WTC11 (cell line): ENCODE data around the gene ATG14. TPM values are rescaled to one million over a fixed set of nuclear protein-coding genes. Genes with fewer than 3 reads are reported as not detected.

ENCODE experiments used
- ATAC-seq: fragments of 200-7000 bp; cut with Tn5 transposase; 2 replicates; pipeline ENCODE4 v1.10.0; 2021; ENCODE audit warnings: mild to moderate bottlenecking, moderate library complexity
- CTCF ChIA-PET: fragments of 300-600 bp; sonication (Branson Sonifier 250); formaldehyde crosslinking; loops from one replicate; lab custom pipeline; 2021; ENCODE audit warnings: antibody characterized with exemption; lab: Charles Lee
- POLR2A ChIA-PET: fragments of 350-600 bp; sonication (Branson Sonifier 250); formaldehyde crosslinking; loops from one replicate; lab custom pipeline; 2021; ENCODE audit warnings: antibody characterized with exemption; lab: Charles Lee
- DNase-seq: peaks from one replicate; pipeline ENCODE4 v3.0.0; 2021; ENCODE audit warnings: low spot score
- H3K27ac Mint-ChIP-seq: 2 replicates; pipeline ENCODE4 v1.8.0; 2021; ENCODE audit warnings: mixed read lengths
- H3K27me3 Mint-ChIP-seq: 2 replicates; pipeline ENCODE4 v1.8.0; 2021; ENCODE audit warnings: low read depth, mild to moderate bottlenecking, moderate library complexity, mixed read lengths
- H3K36me3 Mint-ChIP-seq: 2 replicates; pipeline ENCODE4 v1.8.0; 2021; ENCODE audit warnings: mixed read lengths
- H3K4me1 Mint-ChIP-seq: 2 replicates; pipeline ENCODE4 v1.8.0; 2022; ENCODE audit warnings: mixed read lengths
- H3K4me3 Mint-ChIP-seq: 2 replicates; pipeline ENCODE4 v1.8.0; 2021; ENCODE audit warnings: mild to moderate bottlenecking, moderate library complexity, mixed read lengths
- H3K9me3 Mint-ChIP-seq: 2 replicates; pipeline ENCODE4 v1.8.0; 2021; ENCODE audit warnings: mixed read lengths
- ATF1 ChIP-seq: sonication (generic); formaldehyde crosslinking; IDR thresholded peaks from 2 replicates; pipeline ENCODE4 v1.8.1; 2023; ENCODE audit warnings: mild to moderate bottlenecking, moderate library complexity, missing genetic modification reagents
- CREM ChIP-seq: sonication (generic); formaldehyde crosslinking; IDR thresholded peaks from 2 replicates; pipeline ENCODE4 v1.8.1; 2022; ENCODE audit warnings: mild to moderate bottlenecking, missing genetic modification reagents, moderate library complexity
- ESRRA ChIP-seq: sonication (generic); formaldehyde crosslinking; IDR thresholded peaks from 2 replicates; pipeline ENCODE4 v1.8.1; 2022; ENCODE audit warnings: mild to moderate bottlenecking, missing genetic modification reagents, borderline replicate concordance
- FOXP1 ChIP-seq: sonication (generic); formaldehyde crosslinking; IDR thresholded peaks from 2 replicates; pipeline ENCODE4 v1.8.0; 2022; ENCODE audit warnings: missing genetic modification reagents, mild to moderate bottlenecking, moderate library complexity, borderline replicate concordance
- GTF2I ChIP-seq: fragments of 250-450 bp; sonication (Bioruptor Pico); conservative IDR thresholded peaks from 2 replicates; pipeline ENCODE4 v1.4.0; 2021; ENCODE audit warnings: mild to moderate bottlenecking
- IRF2 ChIP-seq: sonication (generic); formaldehyde crosslinking; IDR thresholded peaks from 2 replicates; pipeline ENCODE4 v1.8.0; 2022; ENCODE audit warnings: low read depth, missing genetic modification reagents, borderline replicate concordance
- MYBL2 ChIP-seq: sonication (generic); formaldehyde crosslinking; IDR thresholded peaks from 2 replicates; pipeline ENCODE4 v1.8.1; 2023; ENCODE audit warnings: mild to moderate bottlenecking, moderate library complexity, missing genetic modification reagents
- NFE2L1 ChIP-seq: sonication (generic); formaldehyde crosslinking; IDR thresholded peaks from 2 replicates; pipeline ENCODE4 v1.8.1; 2023; ENCODE audit warnings: missing genetic modification reagents
- NR2C2 ChIP-seq: sonication (generic); formaldehyde crosslinking; IDR thresholded peaks from 2 replicates; pipeline ENCODE4 v1.8.0; 2022; ENCODE audit warnings: mild to moderate bottlenecking, missing genetic modification reagents
- SMAD4 ChIP-seq: sonication (generic); formaldehyde crosslinking; IDR thresholded peaks from 2 replicates; pipeline ENCODE4 v1.8.0; 2022; ENCODE audit warnings: mild to moderate bottlenecking, missing genetic modification reagents
- SP1 ChIP-seq: sonication (generic); formaldehyde crosslinking; conservative IDR thresholded peaks from 2 replicates; pipeline ENCODE4 v1.8.1; 2022; ENCODE audit warnings: missing genetic modification reagents
- TCF7 ChIP-seq: sonication (generic); formaldehyde crosslinking; IDR thresholded peaks from 2 replicates; pipeline ENCODE4 v1.8.0; 2022; ENCODE audit warnings: mild to moderate bottlenecking, low read depth, missing genetic modification reagents, moderate library complexity
- ZNF416 ChIP-seq: fragments of 250-450 bp; sonication (Bioruptor Pico); IDR thresholded peaks from 2 replicates; pipeline ENCODE4 v1.9.0; 2021; ENCODE audit warnings: mild to moderate bottlenecking, inconsistent platforms
- ZNF423 ChIP-seq: fragments of 250-450 bp; sonication (Bioruptor Pico); IDR thresholded peaks from 2 replicates; pipeline ENCODE4 v2.1.2; 2022; ENCODE audit warnings: mild to moderate bottlenecking, moderate library complexity
- total RNA-seq: library from RNA; stranded (reverse); gene quantifications from 3 replicates; pipeline ENCODE4 v1.2.3, GENCODE V29; 2021
- TF ChIP-seq, protein P1 (sequence below): fragments of 250-450 bp; sonication (Bioruptor Pico); IDR thresholded peaks from 2 replicates; pipeline ENCODE4 v1.9.0; 2021; ENCODE audit warnings: mild to moderate bottlenecking, borderline replicate concordance
- TF ChIP-seq, protein P2 (sequence below): sonication (generic); formaldehyde crosslinking; IDR thresholded peaks from 2 replicates; pipeline ENCODE4 v1.8.1; 2023; ENCODE audit warnings: mild to moderate bottlenecking, missing genetic modification reagents, moderate library complexity
- TF ChIP-seq, protein P3 (sequence below): sonication (generic); formaldehyde crosslinking; IDR thresholded peaks from 2 replicates; pipeline ENCODE4 v1.8.0; 2022; ENCODE audit warnings: mild to moderate bottlenecking, missing genetic modification reagents
- TF ChIP-seq, protein P4 (sequence below): sonication (generic); formaldehyde crosslinking; IDR thresholded peaks from 2 replicates; pipeline ENCODE4 v1.8.1; 2023; ENCODE audit warnings: mild to moderate bottlenecking, moderate library complexity, missing genetic modification reagents
- TF ChIP-seq, protein P5 (sequence below): sonication (generic); formaldehyde crosslinking; IDR thresholded peaks from 2 replicates; pipeline ENCODE4 v1.8.0; 2022; ENCODE audit warnings: mild to moderate bottlenecking, missing genetic modification reagents
- TF ChIP-seq, protein P6 (sequence below): sonication (generic); formaldehyde crosslinking; IDR thresholded peaks from 2 replicates; pipeline ENCODE4 v1.8.1; 2023; ENCODE audit warnings: mild to moderate bottlenecking, missing genetic modification reagents
- TF ChIP-seq, protein P7 (sequence below): fragments of 250-450 bp; sonication (Bioruptor Pico); IDR thresholded peaks from 2 replicates; pipeline ENCODE4 v1.9.0; 2021; ENCODE audit warnings: moderate library complexity, mild to moderate bottlenecking, inconsistent platforms, borderline replicate concordance

Gene ATG14
- total RNA-seq, 1 experiment from 2014 or later: 10.4 TPM

DNA sequence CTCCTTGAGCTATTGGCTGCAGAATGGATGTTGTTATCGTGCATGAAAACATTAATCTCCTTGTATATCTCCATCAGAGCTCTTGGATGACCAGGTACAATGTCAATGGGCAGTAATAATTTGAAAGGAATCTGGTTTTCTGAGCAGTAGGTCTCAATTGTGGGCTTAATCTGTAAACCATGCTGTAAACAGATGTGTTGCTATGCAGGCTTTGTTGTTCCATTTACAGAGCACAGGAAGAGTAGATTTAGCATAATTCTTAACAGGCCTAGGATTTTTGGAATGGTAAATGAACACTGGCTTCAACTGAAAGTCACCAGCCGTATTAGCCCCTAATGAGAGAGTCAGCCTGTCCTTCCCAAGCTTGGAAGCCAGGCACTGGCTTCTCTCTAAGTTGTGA is 50.4 kb downstream of the ATG14 start (continued):
- no peak for TF ChIP-seq IRF2 (CRISPR knock-in tag)
- no peak for TF ChIP-seq FOXP1 (CRISPR knock-in tag)
- TF ChIP-seq, protein P1, sequence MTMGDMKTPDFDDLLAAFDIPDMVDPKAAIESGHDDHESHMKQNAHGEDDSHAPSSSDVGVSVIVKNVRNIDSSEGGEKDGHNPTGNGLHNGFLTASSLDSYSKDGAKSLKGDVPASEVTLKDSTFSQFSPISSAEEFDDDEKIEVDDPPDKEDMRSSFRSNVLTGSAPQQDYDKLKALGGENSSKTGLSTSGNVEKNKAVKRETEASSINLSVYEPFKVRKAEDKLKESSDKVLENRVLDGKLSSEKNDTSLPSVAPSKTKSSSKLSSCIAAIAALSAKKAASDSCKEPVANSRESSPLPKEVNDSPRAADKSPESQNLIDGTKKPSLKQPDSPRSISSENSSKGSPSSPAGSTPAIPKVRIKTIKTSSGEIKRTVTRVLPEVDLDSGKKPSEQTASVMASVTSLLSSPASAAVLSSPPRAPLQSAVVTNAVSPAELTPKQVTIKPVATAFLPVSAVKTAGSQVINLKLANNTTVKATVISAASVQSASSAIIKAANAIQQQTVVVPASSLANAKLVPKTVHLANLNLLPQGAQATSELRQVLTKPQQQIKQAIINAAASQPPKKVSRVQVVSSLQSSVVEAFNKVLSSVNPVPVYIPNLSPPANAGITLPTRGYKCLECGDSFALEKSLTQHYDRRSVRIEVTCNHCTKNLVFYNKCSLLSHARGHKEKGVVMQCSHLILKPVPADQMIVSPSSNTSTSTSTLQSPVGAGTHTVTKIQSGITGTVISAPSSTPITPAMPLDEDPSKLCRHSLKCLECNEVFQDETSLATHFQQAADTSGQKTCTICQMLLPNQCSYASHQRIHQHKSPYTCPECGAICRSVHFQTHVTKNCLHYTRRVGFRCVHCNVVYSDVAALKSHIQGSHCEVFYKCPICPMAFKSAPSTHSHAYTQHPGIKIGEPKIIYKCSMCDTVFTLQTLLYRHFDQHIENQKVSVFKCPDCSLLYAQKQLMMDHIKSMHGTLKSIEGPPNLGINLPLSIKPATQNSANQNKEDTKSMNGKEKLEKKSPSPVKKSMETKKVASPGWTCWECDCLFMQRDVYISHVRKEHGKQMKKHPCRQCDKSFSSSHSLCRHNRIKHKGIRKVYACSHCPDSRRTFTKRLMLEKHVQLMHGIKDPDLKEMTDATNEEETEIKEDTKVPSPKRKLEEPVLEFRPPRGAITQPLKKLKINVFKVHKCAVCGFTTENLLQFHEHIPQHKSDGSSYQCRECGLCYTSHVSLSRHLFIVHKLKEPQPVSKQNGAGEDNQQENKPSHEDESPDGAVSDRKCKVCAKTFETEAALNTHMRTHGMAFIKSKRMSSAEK (CRISPR knock-in tag): no peak
- TF ChIP-seq TCF7: no peak
- no peak for TF ChIP-seq NFE2L1 (CRISPR knock-in tag)
- TF ChIP-seq ZNF423 (CRISPR knock-in tag): no peak
- no peak for TF ChIP-seq CREM (CRISPR knock-in tag)
- TF ChIP-seq, protein P2, sequence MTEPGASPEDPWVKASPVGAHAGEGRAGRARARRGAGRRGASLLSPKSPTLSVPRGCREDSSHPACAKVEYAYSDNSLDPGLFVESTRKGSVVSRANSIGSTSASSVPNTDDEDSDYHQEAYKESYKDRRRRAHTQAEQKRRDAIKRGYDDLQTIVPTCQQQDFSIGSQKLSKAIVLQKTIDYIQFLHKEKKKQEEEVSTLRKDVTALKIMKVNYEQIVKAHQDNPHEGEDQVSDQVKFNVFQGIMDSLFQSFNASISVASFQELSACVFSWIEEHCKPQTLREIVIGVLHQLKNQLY (CRISPR knock-in tag): no peak
- no peak for TF ChIP-seq ZNF416
- TF ChIP-seq GTF2I (CRISPR knock-in tag): no peak
- TF ChIP-seq, protein P3, sequence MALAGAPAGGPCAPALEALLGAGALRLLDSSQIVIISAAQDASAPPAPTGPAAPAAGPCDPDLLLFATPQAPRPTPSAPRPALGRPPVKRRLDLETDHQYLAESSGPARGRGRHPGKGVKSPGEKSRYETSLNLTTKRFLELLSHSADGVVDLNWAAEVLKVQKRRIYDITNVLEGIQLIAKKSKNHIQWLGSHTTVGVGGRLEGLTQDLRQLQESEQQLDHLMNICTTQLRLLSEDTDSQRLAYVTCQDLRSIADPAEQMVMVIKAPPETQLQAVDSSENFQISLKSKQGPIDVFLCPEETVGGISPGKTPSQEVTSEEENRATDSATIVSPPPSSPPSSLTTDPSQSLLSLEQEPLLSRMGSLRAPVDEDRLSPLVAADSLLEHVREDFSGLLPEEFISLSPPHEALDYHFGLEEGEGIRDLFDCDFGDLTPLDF (CRISPR knock-in tag): no peak
- TF ChIP-seq MYBL2 (CRISPR knock-in tag): no peak
- TF ChIP-seq, protein P4, sequence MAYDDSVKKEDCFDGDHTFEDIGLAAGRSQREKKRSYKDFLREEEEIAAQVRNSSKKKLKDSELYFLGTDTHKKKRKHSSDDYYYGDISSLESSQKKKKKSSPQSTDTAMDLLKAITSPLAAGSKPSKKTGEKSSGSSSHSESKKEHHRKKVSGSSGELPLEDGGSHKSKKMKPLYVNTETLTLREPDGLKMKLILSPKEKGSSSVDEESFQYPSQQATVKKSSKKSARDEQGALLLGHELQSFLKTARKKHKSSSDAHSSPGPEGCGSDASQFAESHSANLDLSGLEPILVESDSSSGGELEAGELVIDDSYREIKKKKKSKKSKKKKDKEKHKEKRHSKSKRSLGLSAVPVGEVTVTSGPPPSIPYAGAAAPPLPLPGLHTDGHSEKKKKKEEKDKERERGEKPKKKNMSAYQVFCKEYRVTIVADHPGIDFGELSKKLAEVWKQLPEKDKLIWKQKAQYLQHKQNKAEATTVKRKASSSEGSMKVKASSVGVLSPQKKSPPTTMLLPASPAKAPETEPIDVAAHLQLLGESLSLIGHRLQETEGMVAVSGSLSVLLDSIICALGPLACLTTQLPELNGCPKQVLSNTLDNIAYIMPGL (CRISPR knock-in tag): no peak
- no peak for TF ChIP-seq NR2C2 (CRISPR knock-in tag)

DNA sequence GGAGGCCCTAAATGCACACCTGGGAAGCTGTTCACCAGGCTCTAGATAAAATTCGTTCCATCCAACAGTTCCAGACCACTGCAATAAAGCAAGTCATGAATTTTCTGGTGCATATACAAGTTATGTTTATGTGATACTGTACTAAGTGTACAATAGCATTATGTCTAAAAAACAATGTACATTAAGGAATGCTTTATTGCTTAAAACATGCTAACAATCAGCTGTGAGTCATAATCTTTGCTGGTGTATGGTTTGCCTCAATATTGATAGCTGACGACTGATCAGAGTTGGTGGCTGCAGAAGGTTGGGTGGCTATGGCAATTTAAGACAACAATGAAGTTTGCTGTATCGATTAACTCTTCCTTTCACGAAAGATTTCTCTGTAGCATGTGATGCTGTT is 52.3 kb downstream of the ATG14 start:
- TF ChIP-seq ATF1 (CRISPR knock-in tag): no peak
- TF ChIP-seq, protein P5, sequence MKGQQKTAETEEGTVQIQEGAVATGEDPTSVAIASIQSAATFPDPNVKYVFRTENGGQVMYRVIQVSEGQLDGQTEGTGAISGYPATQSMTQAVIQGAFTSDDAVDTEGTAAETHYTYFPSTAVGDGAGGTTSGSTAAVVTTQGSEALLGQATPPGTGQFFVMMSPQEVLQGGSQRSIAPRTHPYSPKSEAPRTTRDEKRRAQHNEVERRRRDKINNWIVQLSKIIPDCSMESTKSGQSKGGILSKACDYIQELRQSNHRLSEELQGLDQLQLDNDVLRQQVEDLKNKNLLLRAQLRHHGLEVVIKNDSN (CRISPR knock-in tag): no peak
- TF ChIP-seq, protein P6, sequence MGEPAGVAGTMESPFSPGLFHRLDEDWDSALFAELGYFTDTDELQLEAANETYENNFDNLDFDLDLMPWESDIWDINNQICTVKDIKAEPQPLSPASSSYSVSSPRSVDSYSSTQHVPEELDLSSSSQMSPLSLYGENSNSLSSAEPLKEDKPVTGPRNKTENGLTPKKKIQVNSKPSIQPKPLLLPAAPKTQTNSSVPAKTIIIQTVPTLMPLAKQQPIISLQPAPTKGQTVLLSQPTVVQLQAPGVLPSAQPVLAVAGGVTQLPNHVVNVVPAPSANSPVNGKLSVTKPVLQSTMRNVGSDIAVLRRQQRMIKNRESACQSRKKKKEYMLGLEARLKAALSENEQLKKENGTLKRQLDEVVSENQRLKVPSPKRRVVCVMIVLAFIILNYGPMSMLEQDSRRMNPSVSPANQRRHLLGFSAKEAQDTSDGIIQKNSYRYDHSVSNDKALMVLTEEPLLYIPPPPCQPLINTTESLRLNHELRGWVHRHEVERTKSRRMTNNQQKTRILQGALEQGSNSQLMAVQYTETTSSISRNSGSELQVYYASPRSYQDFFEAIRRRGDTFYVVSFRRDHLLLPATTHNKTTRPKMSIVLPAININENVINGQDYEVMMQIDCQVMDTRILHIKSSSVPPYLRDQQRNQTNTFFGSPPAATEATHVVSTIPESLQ (CRISPR knock-in tag): no peak
- TF ChIP-seq, protein P7, sequence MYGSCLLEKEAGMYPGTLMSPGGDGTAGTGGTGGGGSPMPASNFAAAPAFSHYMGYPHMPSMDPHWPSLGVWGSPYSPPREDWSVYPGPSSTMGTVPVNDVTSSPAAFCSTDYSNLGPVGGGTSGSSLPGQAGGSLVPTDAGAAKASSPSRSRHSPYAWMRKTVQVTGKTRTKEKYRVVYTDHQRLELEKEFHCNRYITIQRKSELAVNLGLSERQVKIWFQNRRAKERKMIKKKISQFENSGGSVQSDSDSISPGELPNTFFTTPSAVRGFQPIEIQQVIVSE (CRISPR knock-in tag): no peak
- no peak for TF ChIP-seq SP1 (CRISPR knock-in tag)
- no peak for TF ChIP-seq SMAD4
- TF ChIP-seq ESRRA (CRISPR knock-in tag): no peak
- TF ChIP-seq, all 79 proteins: peak for 0
- no peak overlapping the region for H3K27ac Mint-ChIP-seq
- H3K36me3 Mint-ChIP-seq: no peaks in the 10 kb centered on the region
- H3K9me3 Mint-ChIP-seq: no peaks in the 10 kb centered on the region
- ChIA-PET CTCF (interaction anchor here (1.4 kb wide), 1 partner anchor 113 kb away, joined by 4 read pairs; no protein-coding TSS in a partner anchor), POLR2A (no interaction called here)
- H3K4me3 Mint-ChIP-seq: no peak overlapping the region
- DNase-seq (no peak), ATAC-seq (no peak)
- H3K27me3 Mint-ChIP-seq: no peaks in the 10 kb centered on the region
- peaks cover 2% of the 10 kb centered on the region; the same call in 1 of the 2 replicates for H3K4me1 Mint-ChIP-seq
